IPS-NIHi7 (cell line): ENCODE measurements around the gene TTC24.
"Not testable (repeated sequence)": the region's sequence is repeated elsewhere in the genome, so short reads cannot be mapped to it uniquely, and the experiment has no call there.

Source experiments
- DNase-seq: peaks from one replicate; pipeline ENCODE4 v3.0.0; 2012; ENCODE audit warnings: mixed read lengths; ENCODE audit errors: extremely low spot score

Gene TTC24

DNA sequence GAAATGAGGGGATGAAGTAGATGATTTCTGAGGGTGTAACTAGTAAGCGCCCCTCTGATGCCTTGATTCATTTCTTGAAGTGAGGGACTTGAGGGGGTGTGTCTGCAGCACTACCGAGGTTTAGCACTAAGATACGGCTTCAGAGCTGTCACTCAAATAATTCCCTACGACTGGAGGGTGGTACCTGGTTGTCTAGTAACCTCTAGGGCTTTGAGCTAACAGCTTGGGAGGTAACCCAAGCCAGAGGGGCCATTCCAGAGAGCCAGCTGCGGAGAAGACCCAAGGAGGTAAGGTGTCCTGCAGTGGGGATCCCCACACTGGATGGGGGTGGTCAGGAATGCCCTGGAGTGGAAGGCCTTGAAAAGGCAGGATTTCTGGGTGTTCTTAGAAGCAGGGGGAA, at the start of gene TTC24:
TSS of gene TTC24 (plus strand) at position 252 of the 400 bp plus-strand sequence. CDS start 1,642 bp downstream, outside the sequence.
- no peak for DNase-seq

DNA sequence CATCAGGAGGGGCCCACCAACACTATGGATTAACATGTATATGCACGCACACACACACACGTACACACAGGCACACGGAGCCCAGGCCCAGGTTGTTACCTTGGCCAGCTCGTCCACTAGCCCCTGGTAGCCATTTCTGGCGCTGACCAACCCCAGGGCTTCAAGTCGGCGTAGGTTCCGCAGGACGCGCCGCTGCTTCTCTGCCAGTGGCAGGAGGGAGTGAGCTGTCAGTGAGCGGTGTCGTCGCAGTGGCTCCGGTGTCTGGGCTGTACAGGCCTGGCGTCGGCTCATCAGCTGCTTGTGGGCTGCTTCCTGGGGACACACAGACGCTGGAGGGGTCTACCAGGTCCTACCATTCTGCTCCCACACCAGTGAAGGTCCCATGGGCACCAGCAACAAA, 49.5 kb upstream of the TTC24 start:
- no peak for DNase-seq

GRCh38 chr1:156532374-156532773, 47.1 kb upstream of the TTC24 start:
- no peak for DNase-seq

DNA sequence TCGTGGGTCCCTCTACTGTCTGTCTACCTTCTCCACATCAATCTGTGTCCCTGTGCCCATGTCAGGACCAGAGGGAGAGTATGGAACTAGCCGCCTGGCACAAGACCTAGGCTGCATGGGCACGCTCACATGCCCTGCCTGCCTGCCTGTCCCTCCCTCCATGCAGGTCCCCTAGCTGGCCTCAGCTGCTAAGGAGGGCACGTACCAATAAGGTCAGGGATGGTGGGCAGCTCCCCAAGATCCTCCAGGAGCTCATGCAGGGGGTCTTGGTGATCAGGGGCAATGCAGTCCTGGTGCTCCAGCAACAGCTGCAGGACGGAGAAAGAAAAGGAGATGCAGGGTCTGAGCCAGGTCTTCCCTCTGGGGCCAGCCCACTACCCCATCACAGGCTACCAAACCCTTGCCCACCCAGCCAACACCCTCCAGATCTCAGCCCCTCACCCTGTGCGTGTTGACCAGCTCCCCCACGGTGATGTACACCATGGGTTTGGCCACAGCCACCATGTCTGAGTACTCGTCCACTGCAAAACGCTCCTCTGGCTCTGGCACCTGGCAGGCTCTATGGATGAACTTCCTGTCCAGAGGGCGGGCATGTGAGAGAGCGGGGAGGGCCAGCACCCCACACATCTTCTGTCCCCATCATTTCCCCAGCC, 45.8 kb upstream of the TTC24 start:
- no peak for DNase-seq

GRCh38 chr1:156534424-156535060, 45.0 kb upstream of the TTC24 start:
- no peak for DNase-seq

GRCh38 chr1:156537027-156537426, 42.5 kb upstream of the TTC24 start:
- no peak for DNase-seq

DNA sequence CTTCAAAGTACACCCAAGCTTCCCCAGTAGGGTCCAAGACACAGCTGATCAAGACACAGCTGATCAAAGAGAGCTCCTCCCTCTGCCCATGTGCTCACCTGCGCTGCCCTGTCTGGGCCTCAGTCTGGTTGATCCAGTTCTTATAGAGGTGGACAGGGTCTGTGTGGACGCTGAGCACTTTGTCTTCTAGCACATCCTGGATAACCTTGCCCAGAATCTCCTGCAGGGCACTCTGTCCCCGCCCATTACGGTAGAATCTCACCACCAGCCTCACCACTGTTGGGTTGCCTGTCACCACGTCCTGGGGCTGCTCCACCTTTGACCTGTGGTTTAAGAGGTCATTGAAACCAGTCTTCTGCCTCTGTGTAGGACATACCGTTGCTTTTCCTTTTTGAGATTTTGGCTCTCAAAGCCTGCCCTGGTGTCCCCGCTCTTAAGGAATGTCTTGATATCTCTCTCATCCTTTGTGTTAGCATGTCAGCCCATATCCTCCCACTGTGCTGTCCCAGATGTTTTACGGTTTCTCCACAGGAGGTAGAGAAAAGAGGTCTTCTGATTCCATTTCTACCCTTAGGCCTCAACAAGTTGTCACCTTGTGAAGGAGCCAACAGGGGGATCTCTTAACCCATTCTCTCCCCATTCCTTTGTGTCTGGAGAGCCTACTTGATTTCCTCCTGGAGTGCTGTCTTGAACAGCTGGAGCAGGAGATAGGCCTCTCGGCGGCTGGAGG, 40.6 kb upstream of the TTC24 start:
- no peak for DNase-seq

- no peak for DNase-seq
These were observed 39.6 kb upstream of the TTC24 start for GRCh38 chr1:156539818-156540355.

GRCh38 chr1:156540955-156541354, 38.6 kb upstream of the TTC24 start:
- DNase-seq, result no peak

- no peak for DNase-seq
These were observed 36.5 kb upstream of the TTC24 start for GRCh38 chr1:156543066-156543465.

DNA sequence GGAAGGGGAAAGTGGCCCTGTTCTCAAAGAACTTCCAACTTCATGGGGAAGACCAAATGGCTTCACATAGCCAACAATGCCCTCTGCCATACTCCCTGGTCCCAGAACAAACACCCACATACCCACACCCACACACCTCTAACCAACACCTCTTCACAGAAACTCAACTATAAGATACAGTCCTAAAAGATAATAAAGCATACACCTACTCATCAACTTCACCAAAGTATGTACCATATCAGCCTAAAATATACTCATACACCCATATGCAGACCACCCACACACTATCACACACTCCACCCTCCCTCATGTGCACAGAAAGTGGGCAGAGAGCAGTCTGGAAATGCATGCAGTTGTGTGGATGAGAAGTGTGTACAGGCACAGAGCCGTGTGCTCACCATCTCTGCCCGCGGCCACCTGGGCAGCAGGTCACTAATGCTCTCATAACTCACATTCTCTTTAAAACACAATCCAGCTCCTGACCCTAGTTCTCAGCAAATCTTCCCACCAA, 34.9 kb upstream of the TTC24 start:
- DNase-seq, result no peak

GRCh38 chr1:156546267-156546666, 33.3 kb upstream of the TTC24 start:
- DNase-seq, result no peak

DNA sequence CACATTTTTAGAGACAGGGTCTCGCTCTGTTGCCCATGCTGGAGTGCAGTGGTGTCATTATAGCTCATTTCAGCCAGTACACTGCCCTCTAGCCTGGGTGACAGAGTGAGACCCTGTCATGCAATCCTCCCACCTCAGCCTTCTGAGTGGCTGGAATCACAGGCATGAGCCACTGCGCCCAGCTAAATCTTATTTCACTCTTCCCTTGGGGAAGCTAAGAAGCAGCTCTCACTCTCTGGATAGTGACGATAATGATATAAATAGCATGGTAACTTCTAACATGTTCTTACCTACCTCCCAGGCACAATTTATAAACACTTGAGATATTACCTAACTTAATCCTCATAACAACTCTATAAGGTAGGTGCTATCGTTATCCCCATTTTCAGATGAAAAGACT, 32.1 kb upstream of the TTC24 start:
- no peak for DNase-seq

DNA sequence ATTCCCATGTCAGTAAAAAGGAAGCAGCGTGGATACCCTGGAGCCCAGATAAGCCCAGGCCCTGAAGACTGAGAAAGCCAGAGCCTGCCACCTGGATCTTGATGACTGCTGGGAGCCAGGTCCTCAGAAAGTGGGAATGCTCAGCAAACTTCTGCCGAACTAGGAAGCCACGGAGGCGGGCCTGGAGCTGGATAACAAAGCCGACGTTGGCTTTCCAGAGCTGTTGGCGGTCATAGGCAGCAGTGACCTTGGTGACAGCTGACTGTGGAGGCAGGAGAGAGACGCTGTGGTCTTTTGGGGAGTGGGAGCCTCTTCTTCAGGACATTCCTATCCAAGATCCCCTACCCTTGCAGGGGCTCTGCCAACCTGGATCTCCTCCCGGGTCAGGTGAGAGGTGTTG, 31.5 kb upstream of the TTC24 start:
- DNase-seq, result no peak

DNA sequence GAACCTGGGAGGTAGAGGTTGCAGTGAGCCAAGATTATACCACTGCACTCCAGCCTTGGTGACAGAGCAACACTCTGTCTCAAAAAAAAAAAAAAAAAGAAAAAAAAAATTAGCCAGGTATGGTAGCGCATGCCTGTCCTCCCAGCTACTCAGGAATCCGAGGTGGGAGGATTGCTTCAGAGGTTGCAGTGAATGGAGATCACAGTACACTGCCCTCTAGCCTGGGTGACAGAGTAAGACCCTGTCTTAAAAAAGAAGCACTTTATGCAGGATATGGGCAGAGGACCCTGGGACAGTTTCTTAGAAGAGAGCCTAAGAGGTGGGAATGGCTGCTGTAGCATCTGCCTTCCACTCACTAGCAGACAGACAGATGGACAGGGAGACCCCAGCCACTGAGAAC, 30.1 kb upstream of the TTC24 start:
- no peak for DNase-seq

DNA sequence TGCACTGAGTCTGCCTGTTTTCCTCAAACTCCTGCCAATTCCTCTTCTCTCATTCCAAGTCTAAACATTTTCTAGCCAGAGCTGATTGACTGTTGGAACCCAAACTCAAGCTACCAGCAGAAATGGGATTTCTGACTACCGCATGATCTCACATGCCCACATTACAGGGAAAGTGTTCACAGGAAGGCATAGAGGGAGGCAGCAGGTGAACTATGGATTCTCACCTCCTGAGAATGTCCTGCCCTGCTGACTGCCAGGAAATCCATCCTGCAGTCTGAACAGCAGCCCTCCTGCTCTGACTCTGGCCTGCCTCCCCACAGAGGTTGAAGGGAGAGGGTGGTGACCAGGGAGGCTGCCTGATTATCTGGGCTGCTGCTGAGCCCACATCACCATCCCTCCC, 29.7 kb upstream of the TTC24 start:
- no peak for DNase-seq

DNA sequence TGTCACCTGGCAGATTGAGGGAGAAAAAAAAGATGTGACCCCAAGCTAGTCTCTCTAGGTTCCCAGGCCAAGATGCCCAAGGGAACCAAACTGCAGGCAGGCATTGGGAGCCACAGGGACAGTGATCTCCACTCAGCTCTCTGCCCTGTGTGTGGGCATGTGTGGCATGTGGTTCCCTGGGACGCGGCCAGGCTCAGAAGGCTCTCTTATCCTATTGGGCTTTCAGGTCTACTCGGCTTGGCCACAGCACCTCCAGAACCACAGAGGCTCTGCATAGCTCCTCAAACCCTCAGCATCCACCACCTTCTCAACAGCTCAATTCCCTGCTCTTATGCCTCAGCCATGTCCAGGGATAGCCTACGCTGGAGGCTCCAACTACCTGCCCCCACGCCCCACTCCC, 29.2 kb upstream of the TTC24 start:
- DNase-seq, result no peak

- no peak for DNase-seq
These were observed 28.4 kb upstream of the TTC24 start for GRCh38 chr1:156551066-156551643.

DNA sequence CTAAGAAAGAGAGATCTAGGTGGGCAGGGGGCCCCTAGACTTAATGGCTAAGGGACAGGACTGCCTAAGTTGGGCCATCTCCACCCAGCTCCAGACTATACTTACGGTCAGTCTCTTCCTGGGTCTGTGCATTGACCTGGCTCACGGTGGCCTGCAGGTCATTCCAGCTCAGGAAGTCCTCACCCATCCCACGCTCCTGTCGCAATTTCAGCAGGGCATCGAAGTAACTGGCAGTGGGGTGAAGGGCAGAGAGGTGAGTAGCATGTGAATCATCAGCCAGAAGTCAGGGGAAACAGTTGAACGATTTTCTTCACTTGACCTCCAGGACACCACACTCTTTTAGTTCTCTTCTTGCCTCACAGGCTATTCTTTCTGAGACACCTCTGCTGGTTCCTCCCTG, 27.7 kb upstream of the TTC24 start:
- DNase-seq, result no peak

GRCh38 chr1:156552518-156552917, 27.0 kb upstream of the TTC24 start:
- DNase-seq, result no peak

- DNase-seq, result not testable (repeated sequence)
These were observed 26.6 kb upstream of the TTC24 start for GRCh38 chr1:156552937-156553336.

DNA sequence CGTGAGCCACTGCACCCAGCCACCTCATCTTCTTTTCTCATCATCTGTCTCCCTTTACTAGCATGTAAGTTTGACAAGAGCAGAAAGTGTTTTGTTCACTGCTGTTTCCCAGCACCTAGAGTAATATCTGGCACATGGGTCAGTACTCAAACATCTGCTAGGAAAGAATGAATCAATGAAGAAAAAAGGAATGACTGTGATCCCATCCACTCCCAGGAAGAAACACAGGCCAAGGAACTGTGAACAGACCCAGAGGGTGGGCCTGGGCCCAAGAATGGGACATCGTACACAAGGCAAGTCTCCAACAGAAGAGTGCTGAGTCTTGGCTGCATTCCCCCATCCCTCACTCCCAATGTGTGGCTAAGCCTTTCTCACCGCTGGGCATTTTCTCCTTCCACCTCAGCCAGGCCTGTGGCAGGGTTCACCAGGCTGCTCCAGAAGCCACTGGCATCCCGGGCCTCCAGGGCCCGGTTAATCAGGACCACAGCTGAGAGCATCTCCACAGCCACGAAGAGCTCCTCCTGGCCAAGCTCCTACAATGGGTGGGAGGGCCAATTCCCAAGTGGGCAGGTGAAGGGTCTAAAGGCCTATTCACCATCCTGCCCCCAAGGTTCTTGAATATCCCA, 25.6 kb upstream of the TTC24 start:
- DNase-seq, result no peak
